ENCODE measurements around the gene AP4B1. TPM values are rescaled to one million over a fixed set of nuclear protein-coding genes. Genes with fewer than 3 reads are reported as not detected.

Gene AP4B1
- total RNA-seq, 1 experiment from 2014 or later = 14.9 TPM

DNA sequence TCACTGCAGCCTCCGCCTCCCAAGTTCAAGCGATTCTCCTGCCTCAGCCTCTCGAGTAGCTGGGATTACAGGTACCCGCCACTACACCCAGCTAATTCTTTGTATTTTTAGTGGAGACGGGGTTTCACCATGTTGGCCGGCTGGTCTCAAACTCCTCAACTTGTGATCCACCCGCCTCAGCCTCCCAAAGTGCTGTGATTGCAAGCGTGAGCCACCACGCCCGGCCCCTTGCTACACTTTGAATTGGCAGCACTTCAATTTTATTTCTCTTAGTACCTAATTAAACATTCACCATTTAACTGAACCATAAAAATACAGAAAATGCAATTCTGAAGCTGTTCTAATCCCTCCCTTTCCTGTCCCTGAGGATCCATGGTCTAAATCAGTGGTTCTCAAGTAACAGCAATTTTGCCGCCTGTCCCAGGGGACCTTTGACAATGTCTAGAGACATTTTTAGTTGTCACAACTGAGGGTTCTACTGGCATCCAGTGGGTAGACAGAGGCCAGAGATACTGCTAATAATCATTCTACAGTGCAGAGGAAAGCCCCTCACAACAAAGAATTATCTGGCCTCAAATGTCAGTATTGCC, 12.9 kb downstream of the AP4B1 start:
- Histone ChIP-seq H3K4me3 (ENCODE audit: insufficient read depth, low read depth, low read length) (no peak overlapping the region), H3K36me3 (replicated peaks; ENCODE audit: control insufficient read depth, insufficient read depth, low read length) (no peaks in the 10 kb centered on the region; the same call in none of the 2 replicates), H3K27me3 (ENCODE audit: control insufficient read depth, insufficient read depth, low read length) (no peaks in the 10 kb centered on the region)
- no peak for DNase-seq

DNA sequence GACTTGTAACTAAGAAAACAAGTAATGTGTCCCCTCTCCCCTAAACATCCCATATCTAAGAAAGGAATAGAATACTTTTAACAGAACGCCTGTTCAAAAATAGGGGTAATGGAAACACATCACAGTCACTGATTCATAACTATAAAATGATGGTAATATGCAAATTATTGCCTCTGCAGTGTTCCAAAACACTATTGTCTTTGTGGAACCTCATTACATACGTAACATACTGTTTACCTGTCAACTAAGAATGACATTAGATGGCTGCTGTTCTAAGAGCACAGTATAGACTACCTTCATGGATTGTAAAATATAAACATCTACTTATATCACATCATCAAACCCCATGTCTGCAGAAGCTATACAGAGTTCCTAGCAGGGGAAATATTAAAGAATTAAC, 13.8 kb downstream of the AP4B1 start:
- no peak overlapping the region for H3K4me3 ChIP-seq (ENCODE audit: insufficient read depth, low read depth, low read length)
- no peaks in the 10 kb centered on the region for H3K27me3 ChIP-seq (ENCODE audit: control insufficient read depth, insufficient read depth, low read length)
- no peaks in the 10 kb centered on the region; the same call in none of the 2 replicates for H3K36me3 ChIP-seq (replicated peaks; ENCODE audit: control insufficient read depth, insufficient read depth, low read length)
- no peak for DNase-seq

DNA sequence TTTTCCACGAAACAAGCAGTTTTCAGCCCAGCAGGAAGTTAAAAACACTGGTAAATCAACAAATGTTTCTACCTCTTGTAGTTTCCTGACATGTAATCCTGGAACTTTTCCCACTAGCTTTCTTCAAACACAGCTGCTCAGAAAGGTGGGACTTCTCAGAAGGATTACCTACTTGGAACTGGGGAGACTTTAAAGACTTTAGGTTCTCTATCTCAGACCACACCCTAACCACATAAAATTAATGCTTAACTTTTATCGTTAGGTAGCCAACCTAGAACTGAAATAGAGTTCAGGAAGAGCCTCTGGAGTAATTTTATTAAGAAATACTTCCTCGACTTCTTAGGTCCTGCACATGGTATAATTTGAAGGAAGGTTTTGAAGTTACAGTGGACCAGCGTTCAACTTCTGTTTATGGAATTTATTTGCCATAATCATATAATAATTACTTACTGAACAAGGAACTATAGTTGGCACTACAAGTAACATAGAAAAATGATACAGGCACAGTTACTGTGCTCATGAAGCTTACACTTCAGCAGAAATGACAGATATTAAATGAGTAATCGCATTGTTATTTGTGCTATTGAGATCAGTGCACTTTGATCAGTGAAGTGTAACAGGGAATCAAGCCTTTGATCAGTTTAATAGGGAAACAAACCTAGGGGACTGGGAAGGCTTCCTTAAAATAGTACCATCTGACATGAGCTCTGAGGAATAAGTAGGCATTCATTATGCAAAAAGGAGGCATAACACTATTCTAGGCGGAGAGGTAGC, 17.0 kb downstream of the AP4B1 start, which contains the start of gene BCL2L15:
TSS of gene BCL2L15 (minus strand) at position 180 of the 774 bp plus-strand sequence. CDS start 206 bp downstream, outside the sequence.
- H3K36me3 ChIP-seq (replicated peaks; ENCODE audit: control insufficient read depth, insufficient read depth, low read length) = no peaks in the 10 kb centered on the region
- no peak within 1 kb of the TSS for H3K4me3 ChIP-seq (ENCODE audit: insufficient read depth, low read depth, low read length)
- no peak for DNase-seq
- no peaks in the 10 kb centered on the region for H3K27me3 ChIP-seq (ENCODE audit: control insufficient read depth, insufficient read depth, low read length)

DNA sequence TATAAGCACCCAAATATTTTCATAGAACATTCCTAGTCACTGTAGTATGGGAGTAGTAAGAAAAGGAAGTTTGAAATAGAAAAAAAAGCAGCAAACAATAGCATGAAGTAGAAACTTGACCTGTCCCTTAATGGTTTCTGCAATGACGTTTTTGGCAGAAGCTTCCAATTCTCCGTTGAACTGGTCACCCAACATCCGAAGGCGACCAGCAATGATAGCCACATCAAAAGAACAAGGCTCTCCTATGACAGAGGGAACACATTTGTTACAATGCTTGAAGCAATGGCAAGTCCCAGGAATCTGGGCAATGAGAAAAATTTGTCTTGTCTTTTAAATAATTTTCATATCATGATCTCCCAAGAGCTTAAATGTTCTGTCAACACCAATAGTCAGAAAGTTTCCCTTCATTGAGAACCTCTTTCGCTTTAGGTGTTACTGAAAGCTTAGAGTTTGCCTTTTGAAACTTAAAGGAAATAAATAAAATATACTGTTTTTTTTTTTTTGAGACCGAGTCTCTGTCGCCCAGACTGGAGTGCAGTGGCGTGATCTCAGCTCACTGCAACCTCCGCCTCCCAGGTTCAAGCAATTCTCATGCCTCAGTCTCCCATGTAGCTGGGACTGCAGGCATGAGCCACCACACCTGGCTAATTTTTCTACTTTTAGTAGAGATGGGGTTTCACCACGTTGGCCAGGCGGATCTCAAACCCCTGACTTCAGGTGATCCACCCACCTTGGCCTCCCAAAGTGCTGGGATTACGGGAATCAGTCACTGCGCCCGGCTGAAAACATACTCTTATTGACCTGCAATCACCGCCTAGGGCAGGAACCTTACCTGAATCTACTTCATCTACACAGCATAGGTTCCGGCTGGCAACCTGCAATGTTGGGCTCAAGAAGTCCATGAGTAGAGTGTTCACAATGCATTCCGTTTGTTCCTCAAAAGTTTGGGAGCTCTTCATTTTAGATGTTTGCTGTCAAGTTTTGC, 17.9 kb downstream of the AP4B1 start:
- Histone ChIP-seq H3K4me3 (ENCODE audit: insufficient read depth, low read depth, low read length) (no peak overlapping the region), H3K36me3 (replicated peaks; ENCODE audit: control insufficient read depth, insufficient read depth, low read length) (no peaks in the 10 kb centered on the region), H3K27me3 (ENCODE audit: control insufficient read depth, insufficient read depth, low read length) (no peaks in the 10 kb centered on the region)
- DNase-seq = no peak

- no peak overlapping the region for H3K4me3 ChIP-seq (ENCODE audit: insufficient read depth, low read depth, low read length)
- no peak for DNase-seq
- H3K27me3 ChIP-seq (ENCODE audit: control insufficient read depth, insufficient read depth, low read length) = no peaks in the 10 kb centered on the region
- no peaks in the 10 kb centered on the region for H3K36me3 ChIP-seq (replicated peaks; ENCODE audit: control insufficient read depth, insufficient read depth, low read length)
These were observed 22.9 kb downstream of the AP4B1 start for GRCh38 chr1:113881661-113882060.

DNA sequence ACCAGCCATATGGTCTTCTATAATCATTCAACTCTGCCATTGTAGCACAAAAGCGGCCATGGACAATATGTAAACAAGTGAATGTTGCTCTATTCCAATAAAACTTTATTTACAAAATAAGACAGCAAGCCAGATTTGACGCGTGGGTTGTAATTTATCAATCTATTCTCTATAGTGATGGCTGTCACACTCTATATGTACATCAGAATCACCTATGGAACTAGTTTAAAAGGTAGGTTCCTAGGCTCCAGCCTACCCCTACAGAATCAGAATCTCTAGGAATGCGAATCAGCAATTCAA, 24.9 kb downstream of the AP4B1 start:
- DNase-seq = no peak
- H3K36me3 ChIP-seq (replicated peaks; ENCODE audit: control insufficient read depth, insufficient read depth, low read length) = no peaks in the 10 kb centered on the region
- H3K4me3 ChIP-seq (ENCODE audit: insufficient read depth, low read depth, low read length) = no peak overlapping the region
- H3K27me3 ChIP-seq (ENCODE audit: control insufficient read depth, insufficient read depth, low read length) = no peaks in the 10 kb centered on the region

GRCh38 chr1:113876176-113876575, 28.4 kb downstream of the AP4B1 start:
- Histone ChIP-seq H3K36me3 (replicated peaks; ENCODE audit: control insufficient read depth, insufficient read depth, low read length) (no peaks in the 10 kb centered on the region), H3K27me3 (ENCODE audit: control insufficient read depth, insufficient read depth, low read length) (no peaks in the 10 kb centered on the region), H3K4me3 (ENCODE audit: insufficient read depth, low read depth, low read length) (no peak overlapping the region)
- no peak for DNase-seq

GRCh38 chr1:113875714-113876113, 28.9 kb downstream of the AP4B1 start:
- no peak for DNase-seq
- Histone ChIP-seq H3K27me3 (ENCODE audit: control insufficient read depth, insufficient read depth, low read length) (no peaks in the 10 kb centered on the region), H3K4me3 (ENCODE audit: insufficient read depth, low read depth, low read length) (no peak overlapping the region), H3K36me3 (replicated peaks; ENCODE audit: control insufficient read depth, insufficient read depth, low read length) (no peaks in the 10 kb centered on the region)

GRCh38 chr1:113874012-113874879, 30.4 kb downstream of the AP4B1 start:
- H3K4me3 ChIP-seq (ENCODE audit: insufficient read depth, low read depth, low read length) = no peak overlapping the region
- no peaks in the 10 kb centered on the region for H3K36me3 ChIP-seq (replicated peaks; ENCODE audit: control insufficient read depth, insufficient read depth, low read length)
- peak; percentile 18 for DNase-seq
- no peaks in the 10 kb centered on the region for H3K27me3 ChIP-seq (ENCODE audit: control insufficient read depth, insufficient read depth, low read length)

GRCh38 chr1:113872219-113872935, 32.2 kb downstream of the AP4B1 start:
- Histone ChIP-seq H3K4me3 (ENCODE audit: insufficient read depth, low read depth, low read length) (no peak overlapping the region), H3K36me3 (replicated peaks; ENCODE audit: control insufficient read depth, insufficient read depth, low read length) (no peaks in the 10 kb centered on the region), H3K27me3 (ENCODE audit: control insufficient read depth, insufficient read depth, low read length) (no peaks in the 10 kb centered on the region)
- no peak for DNase-seq

GRCh38 chr1:113871597-113872113, 32.9 kb downstream of the AP4B1 start, which contains the start of gene PTPN22:
Gene PTPN22 (minus strand): TSS chr1:113871712.
- DNase-seq = no peak

DNA sequence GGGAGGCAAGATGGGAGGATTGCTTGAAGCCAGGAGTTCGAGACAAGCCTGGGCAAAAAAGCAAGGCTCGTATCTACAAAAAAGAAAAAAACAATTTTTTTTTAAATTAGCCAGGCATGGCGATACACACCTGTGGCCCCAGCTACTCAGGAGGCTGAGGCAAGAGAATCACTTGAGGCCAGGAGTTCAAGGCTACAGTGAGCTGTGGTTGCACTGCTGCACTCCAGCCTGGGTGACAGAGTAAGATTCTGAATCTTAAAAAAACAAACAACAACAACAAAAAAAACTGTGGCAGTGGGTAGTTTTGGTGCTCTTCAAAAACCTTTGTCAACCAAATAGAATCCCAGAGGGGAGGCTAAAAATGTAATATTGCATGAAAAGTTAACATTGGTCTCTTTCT, 33.8 kb downstream of the AP4B1 start:
- H3K36me3 ChIP-seq (replicated peaks; ENCODE audit: control insufficient read depth, insufficient read depth, low read length) = no peaks in the 10 kb centered on the region
- no peak overlapping the region for H3K4me3 ChIP-seq (ENCODE audit: insufficient read depth, low read depth, low read length)
- no peak for DNase-seq
- H3K27me3 ChIP-seq (ENCODE audit: control insufficient read depth, insufficient read depth, low read length) = no peaks in the 10 kb centered on the region

More at GRCh38 chr1:113871597-113872113, 32.9 kb downstream of the AP4B1 start, which contains the start of gene PTPN22:
- no peak within 1 kb of the TSS for H3K4me3 ChIP-seq (ENCODE audit: insufficient read depth, low read depth, low read length)
- H3K36me3 ChIP-seq (replicated peaks; ENCODE audit: control insufficient read depth, insufficient read depth, low read length) = no peaks in the 10 kb centered on the region
- no peaks in the 10 kb centered on the region for H3K27me3 ChIP-seq (ENCODE audit: control insufficient read depth, insufficient read depth, low read length)

DNA sequence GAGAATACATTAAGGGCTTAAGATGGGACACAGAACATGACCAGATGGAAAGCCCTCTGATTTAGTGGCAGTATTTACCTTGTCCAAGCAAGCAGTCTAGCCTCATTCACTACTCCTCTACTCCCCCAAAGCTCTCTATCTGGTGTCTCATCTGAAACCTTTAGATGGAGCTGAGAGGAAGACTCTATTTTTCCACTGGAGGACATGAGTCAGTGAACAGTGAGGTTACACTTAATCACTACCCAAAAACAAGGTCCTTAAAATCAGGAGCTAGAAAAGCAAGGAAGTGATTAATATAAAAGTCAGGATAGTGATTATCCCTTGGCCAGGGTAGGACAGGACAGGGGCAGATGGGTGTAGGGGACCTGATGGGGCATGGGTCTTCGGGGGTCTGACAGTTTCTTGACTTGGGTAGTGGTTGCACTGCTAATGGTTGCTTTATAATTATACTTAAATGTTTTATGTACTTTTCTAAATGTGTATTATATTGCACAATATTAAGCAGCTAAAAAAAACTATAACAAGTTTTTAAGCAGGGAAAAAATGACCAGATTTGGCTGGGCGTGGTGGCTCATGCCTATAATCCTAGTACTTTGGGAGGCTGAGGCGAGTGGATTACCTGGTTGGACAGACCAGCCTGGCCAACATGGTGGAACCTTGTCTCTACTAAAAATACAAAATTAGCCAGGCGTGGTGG, 36.1 kb downstream of the AP4B1 start:
- no peaks in the 10 kb centered on the region for H3K27me3 ChIP-seq (ENCODE audit: control insufficient read depth, insufficient read depth, low read length)
- no peak overlapping the region for H3K4me3 ChIP-seq (ENCODE audit: insufficient read depth, low read depth, low read length)
- no peak for DNase-seq
- H3K36me3 ChIP-seq (replicated peaks; ENCODE audit: control insufficient read depth, insufficient read depth, low read length) = no peaks in the 10 kb centered on the region

Measured in H7 (cell line).